ENCODE results near the gene CCL5.

The CCL5 gene

GRCh38 chr17:35842239-35842638 is 37.9 kb downstream of the CCL5 start (continued):
- no peak for TF ChIP-seq SP7 (tag by site-specific recombination; IDR thresholded peaks at IDR 0.05)
- TF ChIP-seq REPIN1 (tag by site-specific recombination; IDR thresholded peaks at IDR 0.05; ENCODE audit: low read depth), result no peak
- TF ChIP-seq ZNF274 (IDR thresholded peaks at IDR 0.05; ENCODE audit: low read length), result no peak
- no peak for TF ChIP-seq ZNF274 (tag by site-specific recombination; IDR thresholded peaks at IDR 0.05; ENCODE audit: borderline replicate concordance)
- TF ChIP-seq SALL2 (tag by site-specific recombination; IDR thresholded peaks at IDR 0.05; ENCODE audit: borderline replicate concordance), result no peak
- no peak for TF ChIP-seq ZNF596 (tag by site-specific recombination; IDR thresholded peaks at IDR 0.05)
- no peak for TF ChIP-seq SP3 (tag by site-specific recombination; IDR thresholded peaks at IDR 0.05)
- no peak for TF ChIP-seq INSM2 (tag by site-specific recombination; IDR thresholded peaks at IDR 0.05)
- TF ChIP-seq ZNF513 (tag by site-specific recombination; IDR thresholded peaks at IDR 0.05), result no peak
- no peak for TF ChIP-seq ZIC2 (tag by site-specific recombination; IDR thresholded peaks at IDR 0.05)

- ChIA-PET CTCF (interaction anchor here (0.6 to 2.5 kb wide), 4 partner anchors 11 to 1950 kb away, joined by 3 to 16 read pairs (median 4); no protein-coding TSS in a partner anchor), POLR2A (interaction anchor here (0.6 to 1.2 kb wide), 3 partner anchors 8 to 288 kb away, joined by 3 to 5 read pairs (median 4); partner anchors contain the start of gene TAF15)
- Histone ChIP-seq H3K9me3 (ENCODE audit: control insufficient read depth, insufficient read depth, low read depth, low read length) (no peaks in the 10 kb centered on the region), H3K36me3 (ENCODE audit: control insufficient read depth in 2 of 2, insufficient read depth in 1 of 2, low read length in 2 of 2) (peaks cover 99% of the 10 kb centered on the region in 2 experiments), H3K4me1 (ENCODE audit: control insufficient read depth, insufficient read depth, low read length) (no peaks in the 10 kb centered on the region), H3K4me3 (ENCODE audit: low read depth, low read length) (no peak overlapping the region), H3K27ac (ENCODE audit: extremely low read depth, low read depth, low read length) (no peak overlapping the region)
- no peak for TF ChIP-seq ZNF530 (tag by site-specific recombination; IDR thresholded peaks at IDR 0.05; ENCODE audit: low read depth)
- peak; percentile 78 for TF ChIP-seq GLIS1 (tag by site-specific recombination; IDR thresholded peaks at IDR 0.05)
- no peak for TF ChIP-seq ZNF621 (tag by site-specific recombination; IDR thresholded peaks at IDR 0.05)
- TF ChIP-seq ZXDB (tag by site-specific recombination; IDR thresholded peaks at IDR 0.05), result no peak
- TF ChIP-seq ZNF76 (tag by site-specific recombination; IDR thresholded peaks at IDR 0.05; ENCODE audit: borderline replicate concordance, low read depth), result no peak
- no peak for TF ChIP-seq ZNF223 (tag by site-specific recombination; IDR thresholded peaks at IDR 0.05)
- TF ChIP-seq YY2 (tag by site-specific recombination; IDR thresholded peaks at IDR 0.05), result no peak
- TF ChIP-seq ZNF792 (tag by site-specific recombination; IDR thresholded peaks at IDR 0.05), result no peak
- peak; percentile 26; the same call in 1 of the 2 replicates for TF ChIP-seq ZIC2 (tag by site-specific recombination; IDR thresholded peaks at IDR 0.05)
- no peak for TF ChIP-seq ZNF398 (tag by site-specific recombination; IDR thresholded peaks at IDR 0.05)
Observed at GRCh38 chr17:35841505-35841904, 38.7 kb downstream of the CCL5 start.

GRCh38 chr17:35841101-35841500 is 39.1 kb downstream of the CCL5 start:
- ChIA-PET POLR2A (interaction anchor here (0.6 to 1.2 kb wide), 3 partner anchors 8 to 288 kb away, joined by 3 to 5 read pairs (median 4); partner anchors contain the start of gene TAF15), CTCF (interaction anchor here (0.6 to 2.5 kb wide), 4 partner anchors 77 to 1950 kb away, joined by 3 to 16 read pairs (median 5); no protein-coding TSS in a partner anchor)
- Histone ChIP-seq H3K4me3 (ENCODE audit: low read depth, low read length) (no peak overlapping the region), H3K4me1 (ENCODE audit: control insufficient read depth, insufficient read depth, low read length) (no peaks in the 10 kb centered on the region), H3K27ac (ENCODE audit: extremely low read depth, low read depth, low read length) (no peak overlapping the region), H3K36me3 (ENCODE audit: control insufficient read depth in 2 of 2, insufficient read depth in 1 of 2, low read length in 2 of 2) (peaks cover 99% of the 10 kb centered on the region in 2 experiments), H3K9me3 (ENCODE audit: control insufficient read depth, insufficient read depth, low read depth, low read length) (no peaks in the 10 kb centered on the region)
- TF ChIP-seq ZNF580 (tag by site-specific recombination; IDR thresholded peaks at IDR 0.05) (no peak), CTCF (tag by site-specific recombination; IDR thresholded peaks at IDR 0.05) (no peak), TSHZ1 (tag by site-specific recombination; IDR thresholded peaks at IDR 0.05; ENCODE audit: borderline replicate concordance) (no peak)
